ENCODE data around the gene GDPD5.
A peak's percentile ranks its signal among the peaks of the same experiment; 100 is the strongest.

Gene GDPD5

DNA sequence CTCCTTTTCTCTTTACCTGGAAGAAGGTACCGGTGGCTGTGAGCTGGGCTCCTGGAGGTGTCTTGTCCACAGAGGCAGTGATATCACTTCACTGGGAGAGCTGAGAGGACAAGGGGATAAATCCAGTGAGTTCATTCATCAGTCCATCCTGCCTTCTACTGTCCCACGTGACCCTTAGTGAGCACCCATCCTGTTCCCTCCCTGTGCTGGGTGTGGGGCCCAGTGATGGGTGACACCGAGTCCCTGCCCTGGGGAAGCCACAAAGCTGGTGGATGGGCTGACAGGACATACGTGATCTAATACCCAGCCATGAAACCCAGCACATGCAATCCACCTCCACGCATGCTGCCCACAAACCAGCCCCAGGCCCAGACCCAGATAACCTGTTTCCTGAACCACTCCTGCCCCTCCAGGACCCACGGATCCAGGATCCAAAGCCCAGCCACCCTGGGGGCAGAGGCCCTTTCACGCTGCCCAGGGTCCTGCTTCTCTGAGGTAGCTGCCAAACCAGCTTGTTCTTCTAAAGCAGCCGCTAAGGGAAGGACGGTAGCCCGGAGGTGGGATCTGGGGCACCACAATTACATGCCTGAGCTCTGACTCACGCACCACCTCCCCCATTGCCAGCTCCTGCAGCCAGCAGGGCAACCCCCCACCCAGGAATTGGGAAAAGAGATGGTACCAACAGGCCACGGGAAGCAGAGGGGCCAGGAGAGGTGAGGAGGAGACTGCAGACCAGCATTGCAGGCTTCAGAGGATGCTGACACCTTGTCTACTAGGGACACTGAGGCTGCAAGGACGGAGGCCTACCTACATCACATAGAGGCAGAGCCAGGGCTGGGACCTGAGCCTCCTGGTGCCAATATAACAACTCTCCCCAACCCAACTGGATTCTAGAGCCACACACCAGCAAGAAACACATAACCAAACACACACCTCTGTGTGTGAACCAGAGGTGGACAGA lies 35.2 kb downstream of the GDPD5 start:
- DNase-seq, result peak; percentile 70

DNA sequence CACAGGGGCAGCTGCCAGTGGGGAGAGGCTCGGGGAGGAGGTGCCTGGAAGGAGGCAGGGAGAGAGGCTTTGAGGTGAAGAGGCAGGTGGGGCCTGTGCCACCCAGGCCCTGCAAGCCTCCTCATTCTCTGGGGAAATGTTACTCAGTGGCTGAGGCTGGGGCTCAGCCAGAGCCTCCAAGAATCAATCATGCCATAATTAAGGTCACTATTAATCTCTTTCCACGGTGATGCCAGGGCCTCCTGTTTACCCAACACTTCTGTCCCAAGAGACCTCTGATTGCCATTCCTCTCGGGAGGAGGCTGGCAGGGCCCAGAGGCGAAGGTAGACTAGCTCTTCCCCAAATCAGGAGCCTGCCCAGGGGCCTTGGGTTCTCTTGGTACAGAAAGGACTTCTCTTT lies 38.4 kb downstream of the GDPD5 start:
- no peak for DNase-seq

DNA sequence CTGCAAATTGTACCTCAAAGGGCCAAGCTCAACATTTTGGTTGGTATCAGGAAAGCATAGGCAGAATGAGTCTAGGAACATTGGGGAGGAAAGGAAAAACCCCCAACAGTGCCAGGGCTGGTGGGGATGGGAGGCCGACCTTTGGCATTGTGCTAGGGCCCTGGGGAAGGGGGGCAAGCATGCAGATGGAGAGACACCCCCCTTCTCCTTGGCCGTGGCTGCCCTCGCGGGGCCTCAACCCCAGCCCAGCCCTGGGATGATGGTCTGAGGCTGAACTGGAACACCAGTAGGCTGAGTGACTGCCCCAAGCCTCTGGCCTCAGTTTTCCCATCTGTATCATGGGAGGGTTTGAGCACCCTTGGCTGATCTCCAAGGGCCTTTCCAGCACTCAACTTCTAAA lies 40.0 kb downstream of the GDPD5 start:
- no peak for DNase-seq

DNA sequence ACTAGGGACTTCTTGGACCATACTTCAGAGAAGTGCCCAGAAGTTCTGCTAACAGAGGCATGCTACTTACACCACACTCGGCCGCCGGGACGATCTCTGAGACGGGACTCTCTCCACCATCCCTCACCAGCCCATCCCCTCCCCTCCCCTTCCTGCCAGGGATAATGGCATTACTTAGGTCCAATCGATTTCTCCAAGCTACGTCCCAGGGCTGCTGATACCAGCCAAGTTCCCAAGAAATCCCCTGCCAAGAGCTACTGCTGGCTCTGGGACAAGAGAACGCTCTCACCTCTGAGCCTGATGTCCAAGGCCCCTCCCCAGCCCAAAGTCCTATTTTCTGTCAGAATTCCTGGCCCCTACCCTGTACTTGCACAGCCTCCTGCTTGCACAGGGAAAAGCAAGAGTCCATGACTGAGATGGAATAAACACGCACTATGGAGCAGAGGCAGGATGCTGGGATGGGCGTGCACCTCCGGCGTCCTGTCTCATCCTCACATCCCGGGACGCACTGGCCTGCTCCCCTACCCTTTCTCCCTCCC lies 42.7 kb downstream of the GDPD5 start:
- DNase-seq, result no peak

DNA sequence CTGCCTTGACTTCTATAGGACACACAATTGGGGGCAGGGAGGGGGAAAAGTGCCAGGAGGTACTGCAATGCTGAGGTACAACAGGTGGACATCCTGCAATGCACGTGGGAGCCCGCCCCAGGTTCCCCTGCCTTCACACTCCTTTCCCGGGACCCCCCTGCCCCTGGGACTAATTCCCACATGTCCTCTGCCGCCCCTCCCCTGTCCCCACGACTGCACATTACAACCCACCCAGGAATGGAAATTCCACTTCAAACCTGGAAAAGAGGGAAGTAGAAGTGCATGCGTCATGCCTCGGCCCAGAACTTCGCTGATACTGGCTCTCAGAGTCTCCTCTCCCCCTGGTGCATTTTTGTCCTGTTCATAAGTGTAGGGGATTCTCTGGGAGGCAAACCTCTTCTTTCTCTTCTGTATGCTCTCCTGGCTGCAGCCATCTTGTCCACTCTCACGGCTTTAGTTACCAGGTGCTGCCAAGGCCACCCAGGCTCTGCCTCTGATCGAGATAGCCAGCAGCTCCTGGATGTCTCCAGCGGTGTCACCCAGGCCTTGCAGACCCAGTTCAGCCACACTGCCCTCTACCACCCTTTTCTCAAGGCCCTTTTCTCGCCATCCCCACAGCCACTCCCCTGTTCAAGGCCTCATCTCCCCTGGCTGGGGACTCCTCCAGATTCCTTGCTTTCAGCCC lies 43.7 kb downstream of the GDPD5 start:
- no peak for DNase-seq

DNA sequence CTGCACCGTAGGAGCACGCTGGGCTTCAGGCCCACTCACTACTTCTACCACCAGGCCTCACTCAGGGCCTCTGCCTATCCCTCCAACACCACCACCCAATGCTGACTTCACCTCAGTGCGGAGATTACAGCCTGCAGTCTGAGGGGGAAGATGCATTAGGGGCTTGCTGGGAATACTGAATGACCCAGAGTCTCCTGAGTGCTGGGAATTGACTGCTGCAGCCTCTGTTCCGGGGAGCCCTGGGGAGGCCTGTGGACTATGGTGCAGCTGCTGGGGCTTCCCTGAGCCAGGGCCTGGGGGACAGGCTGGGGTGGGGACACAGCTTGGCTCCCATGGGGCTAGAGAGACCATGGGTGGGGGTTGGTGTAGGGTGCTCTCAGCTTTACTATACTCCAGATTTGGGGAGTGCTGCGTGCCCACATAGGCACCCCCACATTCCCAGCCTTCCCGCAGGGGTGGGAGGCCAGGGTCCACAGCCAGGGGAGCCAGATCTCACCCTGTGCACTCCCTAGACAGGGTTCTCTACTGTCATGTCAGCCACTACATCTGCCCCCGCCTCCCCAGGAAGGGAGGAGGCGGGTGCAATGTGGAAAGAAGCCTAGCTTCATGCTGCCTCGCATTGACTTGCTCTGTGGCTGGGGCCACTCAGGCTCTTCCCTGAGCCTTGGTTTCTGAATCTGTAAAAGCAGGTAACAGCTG lies 44.4 kb downstream of the GDPD5 start:
- DNase-seq, result no peak

DNA sequence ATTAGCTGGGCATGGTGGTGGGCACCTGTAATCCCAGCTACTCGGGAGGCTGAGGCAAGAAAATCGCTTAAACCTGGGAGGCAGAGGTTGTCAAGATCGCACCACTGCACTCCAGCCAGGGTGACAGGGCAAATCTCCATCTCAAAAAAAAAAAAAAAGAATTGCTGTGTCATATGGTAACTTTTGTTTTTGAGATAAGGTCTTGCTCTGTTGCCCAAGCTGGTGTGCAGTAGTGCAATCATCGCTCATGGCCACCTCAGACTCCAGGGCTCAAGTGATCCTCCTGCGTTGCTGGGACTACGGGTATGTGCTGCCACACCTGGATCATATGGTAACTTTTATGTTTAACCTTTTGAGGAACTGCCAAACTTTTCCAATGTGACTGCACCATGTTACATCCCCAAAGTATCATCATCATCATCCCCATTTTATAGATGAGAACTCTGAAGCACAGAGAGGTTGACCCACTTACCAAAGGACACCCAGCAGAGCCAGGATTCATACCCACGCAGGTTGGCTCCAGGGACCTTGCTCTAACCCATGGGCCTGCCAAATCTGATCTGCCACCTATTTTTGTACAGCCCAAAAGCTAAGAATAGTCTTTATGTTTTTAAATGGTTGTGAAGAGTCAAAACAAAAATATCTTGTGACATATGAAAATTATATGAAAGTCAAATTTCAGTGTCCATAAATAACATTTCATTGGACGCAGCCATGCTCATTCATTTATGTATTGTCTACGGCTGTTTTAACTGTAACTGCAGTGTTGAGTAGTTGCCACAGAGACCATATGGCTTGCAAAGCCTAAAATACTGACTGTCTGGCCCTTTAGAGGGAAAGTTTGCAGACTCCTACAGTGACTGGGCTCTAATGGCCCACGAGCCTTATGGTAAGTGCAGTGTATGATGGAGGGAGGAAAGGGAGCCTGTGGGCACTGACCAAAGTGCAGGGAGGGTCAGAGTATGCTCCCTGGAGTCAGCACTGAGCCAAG lies 45.3 kb downstream of the GDPD5 start:
- DNase-seq, result no peak

DNA sequence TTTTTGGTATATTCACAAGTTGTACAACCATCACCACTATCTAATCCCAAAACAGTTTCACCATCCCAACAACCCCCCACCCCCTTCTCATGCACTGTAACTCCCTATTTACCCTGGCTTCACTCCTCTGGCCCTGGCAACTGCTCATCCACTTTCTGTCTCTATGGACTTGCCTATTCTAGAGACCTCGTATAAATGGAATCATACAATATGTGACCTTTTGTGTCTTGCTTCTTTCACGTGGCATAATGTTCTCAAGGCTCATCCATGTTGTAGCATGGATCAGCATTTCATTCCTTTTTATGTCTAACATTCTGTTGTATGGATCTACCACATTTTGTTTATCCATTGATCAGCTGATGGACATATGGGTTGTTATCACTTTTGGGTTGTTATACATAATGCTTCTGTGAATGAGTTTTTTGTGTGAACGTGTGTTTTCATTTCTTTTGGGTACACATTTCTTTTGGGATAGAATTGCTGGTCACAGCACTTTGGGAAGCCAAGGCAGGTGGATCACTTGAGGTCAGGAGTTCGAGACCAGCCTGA lies 46.1 kb downstream of the GDPD5 start:
- no peak for DNase-seq

DNA sequence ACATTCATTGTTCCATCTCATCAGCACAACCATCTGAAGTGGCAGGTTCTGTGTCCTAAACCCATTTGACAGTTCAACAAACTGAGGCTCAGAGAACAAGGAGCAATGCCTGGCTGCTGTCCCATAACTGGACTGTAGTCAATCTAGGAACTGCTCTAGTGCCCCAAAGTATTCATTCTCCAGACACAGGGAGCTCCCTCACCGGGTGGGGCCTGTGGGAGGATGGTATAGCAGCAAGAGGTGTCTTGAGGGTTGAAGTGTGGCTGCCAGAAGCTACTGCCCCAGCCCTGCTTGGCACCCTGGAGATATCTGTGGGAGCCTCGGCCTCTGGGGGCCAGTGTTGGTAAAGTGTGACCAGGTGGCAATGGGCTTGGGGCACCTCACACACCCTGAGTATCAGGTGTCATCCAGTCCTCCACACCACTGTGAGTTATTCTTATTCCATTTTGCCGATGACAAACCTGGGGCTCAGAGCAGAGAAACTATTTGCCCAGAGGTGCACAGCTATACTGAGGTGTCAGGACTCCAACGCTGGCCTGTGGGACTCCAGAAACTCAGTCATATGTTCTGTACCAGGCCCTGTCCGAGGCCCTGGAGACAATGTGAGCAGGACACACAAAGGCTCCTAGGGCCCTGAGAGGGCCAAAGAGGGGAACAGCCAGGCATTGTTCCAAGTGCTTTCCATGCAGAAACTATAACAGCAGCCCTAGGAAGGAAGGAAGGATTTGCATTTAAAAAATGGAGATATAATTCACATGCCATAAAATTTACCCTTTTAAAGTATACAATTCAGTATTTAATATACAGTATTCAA lies 46.8 kb downstream of the GDPD5 start:
- DNase-seq, result no peak

DNA sequence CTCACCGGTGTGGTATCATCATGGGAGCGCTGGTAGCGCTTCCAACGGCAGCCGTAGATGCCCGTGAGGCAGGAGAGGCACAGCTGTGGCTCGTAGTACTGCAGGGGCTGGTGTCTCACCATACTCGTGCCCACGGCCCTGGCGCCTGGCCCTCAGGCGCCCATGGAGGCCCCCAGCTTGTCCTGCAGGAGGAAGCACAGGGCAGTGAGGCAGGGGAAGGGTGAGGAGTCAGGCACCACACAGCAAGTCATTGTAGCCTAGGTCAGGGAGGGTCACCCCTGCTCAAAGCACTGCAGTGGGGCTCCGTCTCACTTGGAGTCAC lies 48.2 kb downstream of the GDPD5 start:
- DNase-seq, result no peak

DNA sequence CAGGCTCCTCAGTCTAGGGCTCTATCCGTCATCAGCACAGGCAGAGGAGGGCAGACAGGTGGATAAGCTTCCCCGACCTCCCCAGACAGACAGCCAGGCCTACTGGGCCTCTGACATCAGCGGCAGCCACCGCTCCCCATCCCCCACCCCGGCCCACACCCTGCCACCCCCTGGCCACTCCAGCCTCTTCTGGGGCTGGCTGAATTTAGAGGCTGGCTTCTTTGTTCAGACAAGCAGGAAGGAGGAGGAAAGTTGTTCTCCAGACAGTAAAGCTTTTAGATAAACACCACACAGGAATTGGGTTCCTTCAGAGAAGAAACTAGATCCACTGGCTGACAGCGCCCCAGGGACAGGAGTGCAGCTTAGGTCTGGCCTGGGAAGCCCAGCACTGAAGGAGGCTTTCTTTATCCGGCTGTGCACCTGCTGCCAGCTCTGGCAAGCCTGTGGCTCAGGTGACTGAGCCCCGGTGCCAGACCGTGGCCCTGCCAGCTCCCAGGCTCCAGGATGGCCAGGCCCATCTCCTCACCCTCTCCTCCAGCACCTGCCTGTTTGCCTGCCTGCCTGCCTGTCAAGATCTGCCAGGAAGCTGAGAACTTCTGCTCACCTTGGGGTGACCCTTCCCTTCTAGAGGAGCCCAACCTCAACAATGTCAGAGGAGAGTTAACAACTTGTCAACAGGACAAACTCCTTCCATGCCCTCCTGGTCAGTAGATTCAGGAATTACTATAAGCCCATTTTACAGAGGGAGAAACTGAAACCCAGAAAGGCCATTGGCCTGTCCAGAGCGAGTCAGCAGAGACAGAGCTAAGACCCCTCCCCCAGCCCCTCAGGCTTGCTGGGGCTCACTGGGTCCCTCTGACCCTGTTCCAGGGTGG lies 48.8 kb downstream of the GDPD5 start:
- DNase-seq, result no peak

DNA sequence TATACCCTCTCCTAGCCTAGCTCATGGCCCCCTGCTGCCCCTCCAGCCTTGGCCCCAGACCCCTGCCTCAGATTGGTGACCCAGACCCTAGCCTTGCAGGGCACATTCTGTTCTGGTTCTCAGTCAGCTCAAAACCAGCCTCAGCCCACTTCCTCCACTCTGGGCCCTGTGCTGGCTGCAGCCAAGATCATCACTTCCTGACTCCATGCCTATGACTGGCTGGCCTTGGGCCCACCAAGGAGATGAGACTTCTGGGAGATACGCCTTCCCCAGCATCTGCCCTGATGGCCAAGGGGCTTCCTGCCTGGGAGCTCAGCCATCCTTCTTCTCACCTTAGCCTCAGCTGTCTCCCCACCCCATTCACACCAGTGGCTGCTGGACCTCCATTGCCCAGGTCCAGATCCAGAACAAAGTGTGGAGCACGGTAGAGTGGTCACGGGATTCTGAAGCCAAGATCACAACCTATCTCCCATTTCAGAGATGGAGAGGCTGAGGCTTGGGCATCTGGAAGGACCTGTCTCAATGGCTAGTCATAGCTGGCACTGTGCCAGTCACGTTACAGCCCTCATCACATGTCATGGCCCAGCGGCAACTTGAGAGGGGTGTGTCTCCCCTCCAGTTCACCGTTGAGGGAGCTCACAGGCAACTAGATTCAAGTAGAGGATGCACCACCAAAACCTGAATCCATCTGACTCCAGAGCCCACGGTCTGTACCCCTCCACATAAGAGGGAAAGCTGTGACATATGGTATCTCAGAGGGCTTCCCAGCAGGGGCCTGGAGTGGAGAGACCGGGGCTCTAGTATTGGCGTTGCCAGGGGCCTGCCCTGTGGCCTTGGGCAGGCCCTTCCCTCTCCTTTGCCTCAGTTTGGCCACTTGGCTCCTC lies 49.7 kb downstream of the GDPD5 start:
- DNase-seq, result peak; percentile 56

DNA sequence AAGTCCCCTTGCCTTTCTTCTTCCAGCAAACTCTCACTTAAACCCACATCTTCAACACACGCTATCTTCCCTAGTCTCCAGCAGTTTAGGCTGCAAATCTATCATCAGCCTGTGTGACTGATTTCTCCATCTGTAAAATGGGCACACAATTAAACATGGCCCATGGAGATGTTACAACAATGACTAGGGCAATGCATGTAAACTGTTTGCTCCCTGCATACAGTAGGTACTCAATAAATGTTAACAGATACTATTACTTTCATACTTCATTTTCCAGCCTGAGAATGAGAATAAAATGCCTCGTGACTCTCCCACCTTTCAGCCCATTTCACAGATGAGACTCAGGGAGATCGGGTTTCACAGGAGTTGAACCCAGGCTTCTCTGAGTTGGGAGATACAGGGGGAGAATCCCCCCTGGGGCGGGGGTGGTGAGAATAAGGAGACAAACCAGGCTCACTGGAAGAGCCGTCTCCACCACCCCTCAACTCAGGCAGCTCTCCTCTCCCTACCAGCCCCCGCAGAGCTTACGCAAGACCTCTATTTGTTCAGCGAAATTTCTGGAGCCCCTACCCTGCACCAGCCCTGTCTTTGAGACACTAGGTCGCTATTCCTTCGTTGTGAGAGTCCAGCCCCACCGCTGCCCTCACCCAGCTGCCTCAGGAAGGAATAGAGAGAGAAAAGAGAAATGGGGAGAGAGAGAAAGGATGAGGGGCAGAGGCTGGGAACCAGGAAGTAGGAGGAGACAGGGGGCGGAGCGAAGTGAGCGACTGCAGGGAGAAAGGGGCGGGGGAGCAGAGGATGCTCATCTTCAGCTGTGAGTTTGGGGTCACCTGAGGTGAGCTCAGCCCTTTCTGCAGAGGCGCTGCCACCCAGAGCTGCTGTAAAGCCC lies 50.6 kb downstream of the GDPD5 start:
- peak; percentile 77 for DNase-seq

DNA sequence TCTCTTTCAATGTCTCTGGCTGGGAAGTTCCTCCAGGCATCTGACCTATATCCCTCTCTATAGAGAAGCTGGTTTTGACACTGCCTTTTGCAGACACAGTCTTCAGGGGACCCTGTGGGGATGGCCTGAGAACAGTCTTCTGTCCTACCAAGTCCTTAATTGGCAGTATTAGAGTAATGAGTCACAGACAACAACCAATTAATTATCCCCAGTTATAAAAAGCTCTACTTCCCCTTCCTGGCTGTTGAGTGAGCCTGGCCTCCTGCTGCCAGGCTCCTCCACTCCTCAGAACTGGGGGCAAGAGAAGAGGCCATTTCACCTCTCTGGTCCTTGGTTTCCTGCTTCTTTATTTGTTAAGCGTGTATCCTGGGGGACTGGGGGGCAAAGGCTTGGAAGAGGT lies 51.5 kb downstream of the GDPD5 start:
- peak; percentile 60 for DNase-seq

DNA sequence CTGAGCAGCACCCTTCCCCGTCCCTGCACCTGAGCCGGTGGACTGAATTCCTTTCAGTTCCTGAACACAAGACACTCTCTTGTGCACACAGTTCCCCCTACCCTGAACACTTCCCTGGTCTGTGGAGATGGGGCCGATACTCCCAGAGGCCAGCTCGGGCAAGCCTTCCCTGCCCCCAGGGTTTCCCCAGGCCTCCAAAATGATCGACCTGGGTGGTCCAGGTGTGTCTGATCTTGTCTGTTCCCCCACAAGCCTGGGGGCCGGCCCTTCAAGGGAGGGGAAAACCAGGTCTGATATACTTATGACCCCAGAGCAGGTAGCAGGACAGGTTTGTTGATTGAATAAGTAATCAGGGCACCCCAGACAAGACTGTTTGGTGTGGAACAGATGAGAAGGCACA lies 52.1 kb downstream of the GDPD5 start:
- no peak for DNase-seq

DNA sequence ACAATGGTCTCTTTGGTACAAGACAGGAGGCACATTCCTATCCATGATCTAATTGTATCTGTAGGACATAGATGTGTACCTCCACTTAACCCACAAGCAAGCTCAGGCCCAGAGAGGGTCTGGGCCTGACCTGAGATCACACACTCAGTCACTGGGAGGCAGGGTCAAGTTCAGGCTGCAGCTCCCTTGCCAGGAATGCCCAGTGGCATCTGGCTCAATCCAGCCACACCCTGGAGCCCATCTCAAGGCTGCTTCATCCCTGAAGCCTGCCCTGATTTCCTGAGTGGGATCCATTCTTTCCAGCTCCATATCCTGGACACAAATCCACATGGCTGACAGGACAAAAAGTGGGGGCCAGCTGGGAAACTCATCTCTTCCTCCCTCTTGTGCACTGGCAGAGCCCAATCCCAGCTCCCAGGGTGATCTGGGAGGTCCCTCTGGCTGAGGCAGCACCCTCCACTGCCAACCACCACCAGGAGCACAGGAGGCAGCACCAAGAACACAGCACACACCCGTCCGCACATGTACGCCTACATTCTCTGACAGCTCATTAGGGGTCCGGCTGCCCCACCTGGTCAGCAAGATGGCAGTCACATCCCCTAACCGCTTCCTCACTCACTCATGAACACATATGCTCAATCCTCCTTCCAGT lies 53.5 kb downstream of the GDPD5 start:
- DNase-seq, result no peak
